ENCODE results near the gene ARL2.
"Not testable (repeated sequence)": the region's sequence is repeated elsewhere in the genome, so short reads cannot be mapped to it uniquely, and the experiment has no call there.

Gene ARL2

DNA sequence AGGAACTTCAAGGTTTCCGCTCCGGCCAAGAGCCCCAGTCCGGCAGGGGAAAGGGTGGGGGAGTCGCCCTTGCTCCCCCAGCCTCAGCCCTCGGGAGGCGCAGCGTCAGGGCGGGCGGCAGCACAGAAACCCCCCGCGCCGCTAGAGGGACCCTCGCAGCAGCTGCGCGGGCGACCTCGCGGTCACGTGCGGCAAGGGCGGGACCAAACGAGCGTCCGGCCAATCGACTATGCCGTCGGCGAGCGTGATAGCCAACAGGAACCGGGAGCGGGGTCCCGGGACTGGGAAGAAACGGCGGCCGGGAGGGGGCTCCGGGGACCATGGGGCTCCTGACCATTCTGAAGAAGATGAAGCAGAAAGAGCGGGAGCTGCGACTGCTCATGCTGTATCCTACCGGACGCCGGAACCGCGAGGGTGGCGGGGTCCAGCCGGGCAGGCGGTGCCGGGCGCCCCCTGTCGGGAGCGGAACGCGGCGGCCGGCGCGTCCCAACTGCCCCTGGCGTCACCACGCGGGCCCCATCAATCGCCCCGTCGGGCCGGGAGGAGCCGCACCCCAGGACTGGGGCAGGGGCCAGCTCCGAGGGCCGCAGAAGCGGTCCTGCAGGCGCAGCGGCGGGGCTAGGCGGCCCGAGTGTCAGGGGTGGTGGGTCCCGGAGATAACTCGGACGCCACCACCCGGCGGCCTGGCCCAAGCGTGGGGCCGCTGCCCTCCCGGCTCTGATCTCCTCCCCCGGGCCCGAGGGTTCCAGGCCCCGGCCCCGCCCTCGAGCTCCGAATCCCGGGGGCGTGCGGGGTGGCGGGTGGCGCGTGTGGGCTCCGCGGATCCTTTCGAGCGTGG, at the start of gene ARL2:
Gene ARL2, plus strand, starts transcription at position 273 of the 838 bp plus-strand sequence. Its CDS starts 48 bp downstream, at position 321.
- DNase-seq (ENCODE audit: low spot score), result peak; percentile 94
- peak; percentile 23 for FAIRE-seq

DNA sequence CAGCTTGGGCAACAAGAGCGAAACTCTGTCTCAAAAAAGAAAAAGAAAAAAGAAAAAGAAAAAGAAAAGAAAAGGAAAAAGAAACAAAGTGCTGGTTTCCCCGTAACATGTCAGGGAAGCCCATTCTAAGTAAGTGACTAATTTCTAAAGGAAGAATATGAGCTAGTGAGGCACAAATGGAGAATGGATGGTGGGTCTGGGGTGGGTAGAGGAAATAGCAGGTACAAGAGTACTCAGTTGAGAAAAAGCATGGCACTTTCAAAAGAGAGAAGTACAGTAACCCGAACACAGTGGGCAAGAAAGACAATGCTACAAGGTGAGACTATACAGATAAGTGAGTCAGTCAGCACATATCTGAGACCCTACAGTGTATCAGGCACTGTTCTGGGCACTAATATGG, 46.6 kb upstream of the ARL2 start:
- no peak for FAIRE-seq

DNA sequence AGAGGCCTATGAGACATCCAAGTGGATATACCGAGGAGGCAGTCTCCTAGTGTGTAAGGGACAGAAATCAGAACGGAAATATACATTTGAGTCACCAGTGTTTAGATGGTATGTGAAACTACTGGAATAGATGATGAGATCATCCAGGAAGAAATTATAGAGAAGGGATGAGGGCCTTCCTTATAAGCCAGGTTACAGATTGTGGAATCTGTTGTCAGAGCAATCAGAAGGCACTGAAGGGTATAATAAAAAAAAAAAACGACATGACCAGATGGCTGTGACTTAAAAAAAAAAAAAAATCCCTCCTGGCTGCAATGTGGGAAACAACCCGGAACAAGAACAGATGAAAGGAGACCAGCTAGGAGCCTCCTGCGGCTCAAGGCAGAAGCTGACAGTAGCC, 44.8 kb upstream of the ARL2 start:
- DNase-seq (ENCODE audit: low spot score) (no peak), FAIRE-seq (no peak)

More for the DNA sequence above, 46.6 kb upstream of the ARL2 start:
- no peak for DNase-seq (ENCODE audit: low spot score)

DNA sequence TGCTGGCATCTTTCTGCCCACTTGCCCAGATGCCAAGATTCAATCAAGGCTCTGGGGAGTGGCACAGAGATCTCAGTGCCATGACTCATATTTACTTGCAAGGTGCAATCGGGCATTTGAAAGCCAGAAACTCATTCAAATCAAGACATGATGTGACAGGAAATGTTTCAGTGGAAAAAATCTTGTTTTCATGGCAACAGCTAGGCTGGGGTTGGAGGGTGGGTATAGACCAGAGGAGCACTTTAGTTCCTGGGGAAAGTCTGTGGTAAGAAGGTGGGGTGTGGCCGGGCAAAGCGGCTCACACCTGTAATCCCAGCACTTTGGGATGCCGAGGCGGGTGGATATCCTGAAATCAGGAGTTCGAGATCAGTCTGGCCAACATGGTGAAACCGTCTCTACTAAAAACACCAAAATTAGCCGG, 43.2 kb upstream of the ARL2 start:
- no peak for FAIRE-seq
- DNase-seq (ENCODE audit: low spot score), result no peak

DNA sequence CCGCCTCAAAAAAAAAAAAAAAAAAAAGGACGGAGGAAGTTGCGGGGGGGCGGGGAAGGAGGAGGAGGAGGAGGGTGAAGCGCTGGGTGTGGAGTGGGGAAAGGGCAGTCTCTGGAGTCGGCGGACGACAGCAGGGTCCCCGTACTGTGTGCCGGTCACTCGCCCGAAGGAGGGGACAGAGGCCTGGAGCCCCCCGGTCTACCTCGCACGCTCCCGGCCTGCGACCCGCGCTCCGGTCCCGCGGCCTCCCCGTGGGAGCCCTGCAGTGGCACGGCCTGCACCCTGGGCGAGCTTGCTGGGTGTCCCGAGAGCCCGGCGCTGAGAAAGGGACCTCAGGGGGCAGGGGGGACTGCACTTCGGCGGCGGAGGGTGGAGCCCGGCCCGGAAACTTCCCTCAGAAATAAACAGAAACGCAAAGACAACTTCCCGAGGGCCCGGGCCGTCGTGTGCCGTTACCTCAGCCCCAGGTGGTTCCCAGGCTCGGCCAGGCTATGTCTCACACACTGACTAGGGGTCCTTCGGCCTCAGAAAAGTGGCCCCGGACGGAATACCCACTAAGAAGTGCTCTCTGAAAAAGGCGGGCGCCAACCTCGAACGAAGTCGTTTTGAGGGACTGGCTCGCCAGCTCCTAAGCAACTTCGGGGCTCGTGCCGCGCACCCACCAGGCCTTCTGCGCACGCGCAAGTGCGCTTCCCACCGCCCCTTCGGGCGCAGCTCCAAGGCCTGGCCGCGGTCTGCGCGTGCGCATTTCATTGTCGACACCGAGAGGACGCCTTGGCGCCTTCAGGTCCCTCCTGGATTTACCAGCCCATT, 42.3 kb upstream of the ARL2 start, which contains the start of gene MAJIN:
Gene MAJIN, minus strand, starts transcription at position 688 of the 813 bp plus-strand sequence. CDS start 12,703 bp downstream, outside the sequence.
- DNase-seq (ENCODE audit: low spot score), result no peak

DNA sequence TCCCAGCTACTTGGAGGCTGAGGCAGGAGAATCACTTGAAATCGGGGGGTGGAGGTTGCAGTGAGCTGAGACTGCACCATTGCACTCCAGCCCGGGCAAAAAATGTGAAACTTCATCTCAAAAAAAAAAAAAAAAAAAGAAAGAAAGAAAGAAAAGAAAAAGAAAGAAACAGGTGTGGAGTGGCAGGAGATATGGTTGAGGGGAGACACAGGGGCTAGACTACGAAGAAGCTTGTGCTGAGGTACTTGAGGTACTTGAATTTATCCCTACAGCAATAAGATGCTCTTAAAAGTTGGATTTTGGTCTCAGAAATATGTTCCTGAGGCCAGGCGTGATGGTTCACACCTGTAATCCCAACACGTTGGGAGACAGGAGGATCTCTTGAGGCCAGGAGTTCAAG, 39.8 kb upstream of the ARL2 start:
- no peak for DNase-seq (ENCODE audit: low spot score)
- FAIRE-seq, result no peak

More for the DNA sequence above, 42.3 kb upstream of the ARL2 start, which contains the start of gene MAJIN:
- no peak for FAIRE-seq

DNA sequence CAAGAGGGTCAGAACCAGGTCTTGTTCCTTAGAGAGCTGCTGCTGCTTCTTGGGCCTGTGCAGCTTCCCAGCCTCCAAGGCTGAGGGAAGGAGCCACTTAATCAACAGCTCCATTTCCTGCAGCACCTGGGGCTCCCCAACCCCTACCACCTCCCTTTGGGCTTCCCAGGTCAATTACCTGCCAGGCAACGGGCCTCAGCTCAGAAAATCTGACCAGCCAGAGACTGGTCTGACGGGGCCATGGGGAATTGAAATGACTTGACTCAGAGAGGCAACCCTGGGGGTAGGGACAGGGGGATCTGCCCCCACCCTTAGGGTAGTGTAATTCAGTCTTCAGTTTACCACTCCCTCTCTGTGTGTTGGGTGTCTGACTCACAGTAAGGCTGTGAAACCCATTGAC, 37.3 kb upstream of the ARL2 start:
- DNase-seq (ENCODE audit: low spot score) (no peak), FAIRE-seq (no peak)

DNA sequence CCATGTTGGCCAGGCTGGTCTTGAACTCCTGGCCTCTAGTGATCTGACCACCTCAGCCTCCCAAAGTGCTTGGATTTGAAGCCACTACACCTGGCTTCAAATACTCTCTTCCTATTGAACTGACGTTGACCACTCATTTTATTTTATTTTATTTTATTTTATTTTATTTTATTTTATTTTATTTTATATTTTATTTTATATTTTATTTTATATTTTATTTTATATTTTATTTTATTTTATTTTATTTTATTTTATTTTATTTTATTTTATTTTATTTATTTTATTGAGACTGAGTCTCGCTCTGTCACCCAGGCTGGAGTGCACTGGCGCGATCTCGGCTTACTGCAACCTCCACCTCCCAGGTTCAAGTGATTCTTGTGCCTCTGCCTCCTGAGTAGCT, 30.6 kb upstream of the ARL2 start:
- DNase-seq (ENCODE audit: low spot score); FAIRE-seq: not testable (repeated sequence)

DNA sequence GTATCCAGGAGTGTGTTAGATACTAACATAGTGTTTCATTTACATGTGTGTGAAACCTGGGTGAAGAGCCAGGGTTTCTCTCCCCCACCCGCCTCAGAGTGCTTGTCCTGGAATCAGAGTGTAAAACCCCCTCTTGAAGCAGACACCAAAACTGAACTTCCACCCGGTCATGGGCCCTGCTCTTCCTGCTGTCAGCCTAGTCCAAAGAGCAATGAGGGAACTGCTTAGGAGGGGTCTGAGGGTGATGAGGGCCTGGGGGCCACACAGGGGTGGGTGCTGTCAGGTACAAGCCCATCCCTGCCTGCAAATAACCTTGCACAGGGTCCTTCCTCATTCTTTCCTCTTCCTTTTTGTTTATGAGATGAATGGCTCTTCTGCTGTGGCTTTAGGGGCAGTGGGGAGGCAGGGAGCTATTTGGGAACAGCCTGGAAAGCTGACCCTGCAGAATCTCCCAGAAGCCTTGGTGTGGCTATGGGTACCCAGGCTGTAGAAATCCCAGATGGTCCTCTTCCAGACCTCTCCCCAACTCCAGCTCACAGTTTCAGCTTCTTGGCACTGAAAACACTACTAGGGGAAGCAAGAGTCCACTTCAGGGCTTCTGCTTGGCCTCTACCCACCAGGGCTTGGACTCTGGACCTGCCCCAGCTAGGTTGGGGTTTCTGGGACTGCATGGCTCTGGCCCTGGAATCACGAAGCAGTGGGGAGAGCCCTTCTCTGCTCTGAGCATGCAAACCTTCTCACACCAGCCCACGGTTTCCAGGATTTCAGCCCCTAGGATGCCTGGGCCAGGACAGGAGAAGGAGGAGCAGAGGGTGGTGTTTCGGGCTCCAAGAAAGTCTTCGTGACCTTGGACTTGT, 25.7 kb upstream of the ARL2 start:
- no peak for FAIRE-seq
- DNase-seq (ENCODE audit: low spot score), result no peak

DNA sequence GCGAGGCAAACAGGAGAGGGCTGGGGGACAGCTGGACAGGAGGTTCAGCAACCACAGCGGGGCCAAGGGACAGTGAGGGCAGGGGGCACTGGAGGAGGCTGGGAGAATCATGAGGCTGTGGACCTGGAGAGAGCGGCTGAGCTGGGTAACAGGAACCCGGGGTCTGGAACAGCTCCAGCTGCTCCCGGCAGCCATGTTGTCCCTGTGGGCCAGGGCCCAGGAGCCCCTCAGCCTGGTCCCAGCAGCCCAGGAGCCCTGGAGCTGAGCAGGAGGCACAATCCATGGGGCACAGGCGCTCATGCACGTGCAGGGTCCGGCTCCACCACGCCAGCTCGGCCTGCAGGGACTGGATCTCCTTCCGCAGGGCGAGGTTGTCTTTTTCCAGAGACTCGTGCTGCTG, 24.5 kb upstream of the ARL2 start:
- FAIRE-seq (no peak), DNase-seq (ENCODE audit: low spot score) (no peak)

DNA sequence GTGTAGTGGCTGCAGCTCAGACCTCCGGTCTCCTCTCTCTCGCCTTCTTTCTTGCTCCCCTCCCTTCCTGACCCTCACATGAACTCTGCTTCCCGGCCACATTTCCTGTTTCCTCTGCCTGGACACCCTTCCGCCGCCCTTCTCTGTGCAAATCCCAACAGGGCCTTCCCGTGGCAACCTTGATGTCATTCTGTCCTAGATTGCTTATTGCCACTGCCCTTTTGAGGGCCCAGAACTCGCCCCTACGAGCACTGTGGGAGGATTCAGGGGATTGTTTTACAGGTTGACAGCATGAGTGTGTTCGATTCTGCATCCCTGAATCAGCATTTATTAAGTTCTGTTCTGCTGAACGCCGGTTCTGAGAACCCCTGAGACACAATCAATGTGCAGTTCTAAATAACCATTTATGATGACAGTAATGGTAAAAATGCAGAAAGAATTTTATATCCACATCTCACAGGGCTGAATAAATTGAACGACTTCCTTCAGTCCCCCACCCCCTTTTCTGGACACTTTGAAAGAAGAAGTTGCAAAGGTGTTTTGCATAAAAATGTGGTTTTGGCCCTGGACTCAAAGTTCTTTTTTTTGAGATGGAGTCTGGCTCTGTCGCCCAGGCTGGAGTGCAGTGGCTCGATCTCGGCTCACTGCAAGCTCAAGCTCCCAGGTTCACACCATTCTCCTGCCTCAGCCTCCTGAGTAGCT, 23.6 kb upstream of the ARL2 start:
- DNase-seq (ENCODE audit: low spot score), result no peak
- FAIRE-seq, result no peak

DNA sequence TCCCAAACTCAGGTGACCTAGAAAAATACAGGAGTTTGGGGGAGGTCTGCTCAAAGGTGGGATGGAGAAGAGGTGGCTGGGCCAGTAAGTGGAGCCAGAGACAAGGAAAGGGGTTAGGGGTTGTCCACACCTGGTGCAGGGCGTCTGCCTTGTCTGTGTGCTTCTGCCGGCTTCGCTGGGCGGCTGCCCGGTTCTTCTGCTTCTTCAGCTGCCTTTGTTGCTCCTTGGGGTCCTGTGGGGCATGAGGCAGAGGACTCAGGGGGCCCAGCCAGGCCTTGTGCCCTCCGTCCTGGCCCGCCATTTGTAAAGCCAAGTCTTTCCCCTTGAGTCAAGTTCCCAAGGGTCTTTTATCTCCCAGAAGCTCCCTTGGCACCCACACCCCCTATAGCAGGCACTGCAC, 19.6 kb upstream of the ARL2 start:
- DNase-seq (ENCODE audit: low spot score) (no peak), FAIRE-seq (no peak)

DNA sequence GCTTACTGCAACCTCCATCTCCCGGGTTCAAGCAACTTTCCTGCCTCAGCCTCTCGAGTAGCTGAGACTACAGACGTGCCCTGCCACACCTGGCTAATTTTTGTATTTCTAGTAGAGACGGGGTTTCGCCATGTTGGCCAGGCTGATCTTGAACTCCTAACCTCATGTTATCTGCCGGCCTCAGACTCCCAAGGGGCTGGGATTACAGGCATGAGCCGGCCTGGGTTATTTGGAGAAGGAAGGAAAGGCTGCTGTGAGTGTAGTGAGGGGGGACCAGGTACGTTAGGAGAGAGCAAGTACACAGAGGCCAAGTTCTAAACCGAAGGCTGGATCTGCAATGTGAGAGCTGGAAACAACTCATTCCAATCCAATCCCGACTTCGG, 17.6 kb upstream of the ARL2 start:
- FAIRE-seq, result no peak
- DNase-seq (ENCODE audit: low spot score), result no peak

DNA sequence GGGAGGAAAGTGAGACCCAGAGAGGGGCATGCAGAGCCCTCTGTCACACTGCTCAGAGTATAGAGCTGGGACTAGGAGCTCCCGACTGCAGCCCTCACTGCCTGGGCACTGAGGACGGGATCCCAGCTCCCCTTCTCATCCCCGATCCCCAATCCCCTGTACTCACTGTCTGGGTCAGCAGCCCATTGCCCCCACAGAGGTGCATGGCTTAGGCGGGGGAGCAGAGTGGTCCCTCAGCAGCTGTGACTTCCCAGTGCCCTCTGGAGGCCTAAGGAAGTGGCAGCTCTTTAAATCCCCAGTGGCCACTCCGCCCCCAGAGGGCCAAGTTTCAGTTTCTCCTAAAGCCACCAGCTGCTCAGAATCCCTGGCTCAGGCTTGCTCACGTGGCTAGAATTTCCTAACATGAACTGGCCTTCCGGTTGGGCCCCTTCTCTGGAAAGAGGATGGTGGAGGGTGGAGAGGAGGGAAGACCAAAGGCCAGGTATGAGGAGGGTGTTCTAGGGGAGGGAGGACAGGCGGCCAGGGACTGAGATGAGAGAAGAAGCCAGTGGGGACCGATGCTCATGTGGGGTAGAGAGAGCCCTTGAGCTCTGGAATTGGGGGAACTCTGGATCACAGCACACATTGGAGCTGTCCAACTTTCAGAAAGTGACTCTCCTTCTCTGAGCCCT, 17.1 kb upstream of the ARL2 start, which contains the start of gene BATF2:
Gene BATF2, minus strand, starts transcription at position 262 of the 671 bp plus-strand sequence. Its CDS starts 57 bp downstream, at position 205.
- DNase-seq (ENCODE audit: low spot score) (peak; percentile 72), FAIRE-seq (no peak)

DNA sequence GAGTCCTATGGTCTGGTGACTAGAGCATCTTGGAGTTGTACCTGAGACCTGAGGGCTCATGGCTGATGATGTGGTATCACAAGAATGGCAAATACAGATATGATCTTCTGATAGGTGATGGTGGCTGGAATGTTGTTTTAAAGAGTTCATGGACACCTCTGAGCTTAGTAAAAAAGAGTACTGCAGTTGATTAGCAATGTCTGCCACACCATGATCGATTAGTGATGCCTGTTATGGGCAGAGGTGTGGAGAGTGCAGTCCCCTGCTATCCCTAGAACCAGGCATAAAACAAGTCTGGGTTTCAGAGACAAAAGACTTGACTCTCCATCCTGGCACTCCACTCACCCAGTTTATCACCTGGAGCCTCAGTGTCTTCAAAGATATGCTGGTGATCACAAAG, 15.8 kb upstream of the ARL2 start:
- DNase-seq (ENCODE audit: low spot score) (no peak), FAIRE-seq (no peak)

DNA sequence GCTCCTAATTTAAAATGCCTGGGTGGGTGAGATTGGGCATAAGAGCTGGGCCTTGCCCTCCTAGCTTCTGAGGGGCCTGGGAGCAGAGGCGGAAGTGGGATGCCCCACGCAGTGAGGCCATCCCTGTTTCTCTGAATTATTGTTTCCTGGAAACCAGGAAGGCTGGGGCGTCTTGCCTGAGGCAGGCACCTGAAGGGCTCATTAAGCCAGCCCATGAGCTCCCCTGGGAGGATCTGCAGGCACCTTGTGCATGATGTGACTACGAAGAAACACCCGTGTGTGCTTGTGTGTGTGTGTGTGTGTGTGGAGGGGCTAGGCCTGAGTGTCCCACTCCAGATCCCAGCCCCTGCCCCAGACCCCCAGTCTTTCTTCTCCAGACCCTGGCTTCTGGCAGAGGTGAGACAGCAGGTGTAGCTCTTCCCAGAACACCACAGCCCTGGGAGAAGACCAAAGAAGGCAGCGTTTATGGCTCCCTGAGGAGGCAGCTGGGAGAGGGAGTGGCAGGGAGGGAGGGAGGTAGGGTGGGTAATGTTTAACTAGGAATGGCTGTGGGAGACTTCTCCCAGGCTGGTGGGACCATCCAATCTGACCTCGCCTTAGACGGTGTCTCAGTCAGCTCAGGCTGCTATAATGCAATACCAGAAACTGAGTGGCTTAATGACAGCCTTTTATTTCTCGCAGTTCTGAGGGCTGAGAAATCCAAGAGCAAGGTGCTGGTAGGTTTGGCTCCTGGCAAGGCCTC, 15.1 kb upstream of the ARL2 start:
- no peak for DNase-seq (ENCODE audit: low spot score)
- no peak for FAIRE-seq

DNA sequence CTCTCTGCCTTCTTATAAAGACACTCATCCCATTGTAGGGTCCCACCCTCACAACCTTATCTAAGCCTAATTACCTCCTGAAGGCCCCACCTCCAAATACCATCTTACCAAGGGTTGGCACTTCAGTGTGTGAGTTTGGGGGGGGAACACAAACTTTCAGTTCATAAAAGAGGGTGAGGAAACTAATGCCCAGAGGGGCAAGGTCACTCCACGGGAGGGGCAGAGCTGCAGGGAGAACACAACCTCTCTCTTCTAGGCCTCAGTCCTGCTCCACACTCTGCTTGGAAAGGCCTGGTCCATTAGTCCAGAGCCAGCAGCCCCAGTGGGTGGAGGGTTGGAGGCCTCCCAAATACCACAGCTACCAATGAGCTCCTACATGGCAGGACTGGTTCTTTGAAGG, 14.5 kb upstream of the ARL2 start:
- no peak for FAIRE-seq
- DNase-seq (ENCODE audit: low spot score), result no peak

DNA sequence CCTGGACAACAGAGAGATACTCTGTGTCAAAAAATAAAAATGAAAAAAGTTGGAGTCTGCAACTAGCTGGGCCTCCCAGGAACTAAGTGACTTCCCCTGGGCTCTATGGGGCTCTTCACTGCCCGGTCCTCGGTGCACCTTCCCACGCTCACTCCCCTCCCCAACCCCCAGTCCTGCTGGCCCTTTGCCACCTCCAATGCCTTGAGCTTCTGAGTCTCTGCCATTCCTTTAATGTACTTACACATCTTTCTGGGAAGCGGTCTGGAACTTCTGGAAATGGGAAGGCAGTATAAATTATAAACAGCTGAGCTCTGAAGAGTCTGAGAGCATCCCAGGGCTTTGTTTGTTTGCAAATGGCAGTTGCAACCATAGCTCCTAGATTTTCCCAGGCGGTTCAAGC, 11.3 kb upstream of the ARL2 start:
- DNase-seq (ENCODE audit: low spot score) (no peak), FAIRE-seq (no peak)

DNA sequence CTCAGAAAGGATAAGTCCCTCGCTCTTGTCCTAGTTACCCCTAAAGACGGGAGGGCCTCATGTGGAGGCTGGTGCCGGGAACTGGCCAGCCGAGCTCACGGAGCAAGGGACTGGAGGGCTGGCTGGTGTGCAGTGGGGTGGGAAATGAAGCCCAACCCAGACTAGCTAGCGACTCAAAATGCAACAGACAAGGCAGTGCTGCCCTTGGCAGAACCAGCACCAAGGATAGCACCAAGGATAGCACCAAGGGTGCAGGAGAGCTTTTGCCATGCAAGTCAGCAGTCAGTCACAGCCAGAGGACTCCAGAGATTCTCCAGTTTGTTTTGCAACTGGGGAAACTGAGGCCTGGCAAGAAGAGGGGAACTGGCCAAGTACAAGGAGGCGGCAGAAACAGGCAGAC, 10.7 kb upstream of the ARL2 start:
- DNase-seq (ENCODE audit: low spot score), result peak; percentile 54

More for the DNA sequence above, 10.7 kb upstream of the ARL2 start:
- FAIRE-seq, result no peak
